ENCODE data around the gene AOPEP. TPM values are rescaled to one million over a fixed set of nuclear protein-coding genes. Genes with fewer than 3 reads are reported as not detected.
A peak's percentile ranks its signal among the peaks of the same experiment; 100 is the strongest.

The AOPEP gene
- total RNA-seq, 4 donors from 2014 or later: 305 to 458 (median 419) TPM

GRCh38 chr9:95063300-95063699, 336.8 kb downstream of the AOPEP start:
- H3K4me1 ChIP-seq: peaks cover 100% of the 10 kb centered on the region in 4 donors
- peak overlapping the region in 1 of 4 donors; percentile 13 for H3K4me3 ChIP-seq
- no peaks in the 10 kb centered on the region for H3K27me3 ChIP-seq
- peak overlapping the region; percentile 81 to 95 (median 86) for H3K27ac ChIP-seq (replicated peaks in 1 of 4)
- H3K9me3 ChIP-seq: no peaks in the 10 kb centered on the region
- intact Hi-C loops (cut with DNase I): no loop called here
- TF ChIP-seq CTCF (IDR thresholded peaks at IDR 0.05): no peak
- TF ChIP-seq EP300 (IDR thresholded peaks at IDR 0.05): no peak
- no peak for TF ChIP-seq POLR2AphosphoS5 (IDR thresholded peaks at IDR 0.05)
- TF ChIP-seq POLR2A (IDR thresholded peaks at IDR 0.05; ENCODE audit: low read depth): no peak
- WGBS: 83% methylated on average over 10 of the region's 10 CpGs
- peaks cover 14 to 74% (median 37%) of the 10 kb centered on the region in 4 donors for H3K36me3 ChIP-seq
- peak; percentile 91 for DNase-seq (ENCODE audit: extremely low spot score)

- Histone ChIP-seq H3K9me3 (no peaks in the 10 kb centered on the region), H3K27ac (replicated peaks in 1 of 4) (peak overlapping the region; percentile 81 to 95 (median 86)), H3K4me1 (peaks cover 98 to 100% (median 100%) of the 10 kb centered on the region in 4 donors), H3K4me3 (peak overlapping the region in 1 of 4 donors; percentile 6), H3K36me3 (peaks cover 14 to 82% (median 42%) of the 10 kb centered on the region in 4 donors), H3K27me3 (no peaks in the 10 kb centered on the region)
- TF ChIP-seq CTCF (IDR thresholded peaks at IDR 0.05) (no peak), POLR2AphosphoS5 (IDR thresholded peaks at IDR 0.05) (peak; percentile 43 to 64)
- 36% methylated on average over 11 of the region's 11 CpGs for WGBS
- intact Hi-C loops (cut with DNase I): loop anchor here (5.0 kb wide), 1 partner anchor 38 kb away; no protein-coding TSS in a partner anchor
- no peak for DNase-seq (ENCODE audit: extremely low spot score)
Observed at GRCh38 chr9:95065224-95065623, 338.7 kb downstream of the AOPEP start.

- no peak for TF ChIP-seq POLR2A (IDR thresholded peaks at IDR 0.05; ENCODE audit: low read depth)
- peak in 1 of 2 donors; percentile 2 for TF ChIP-seq POLR2AphosphoS5 (IDR thresholded peaks at IDR 0.05)
- TF ChIP-seq CTCF (IDR thresholded peaks at IDR 0.05): no peak
- no peak for TF ChIP-seq EP300 (IDR thresholded peaks at IDR 0.05)
- Histone ChIP-seq H3K9me3 (no peaks in the 10 kb centered on the region), H3K27me3 (no peaks in the 10 kb centered on the region), H3K4me1 (peaks cover 98 to 100% (median 100%) of the 10 kb centered on the region in 4 donors), H3K4me3 (no peak overlapping the region), H3K36me3 (peaks cover 12 to 80% (median 37%) of the 10 kb centered on the region in 4 donors), H3K27ac (replicated peaks in 1 of 4) (peak overlapping the region; percentile 81 to 95 (median 86))
- intact Hi-C loops (cut with DNase I): loop anchor here (5.0 kb wide), 1 partner anchor 40 kb away; no protein-coding TSS in a partner anchor
- no peak for DNase-seq (ENCODE audit: extremely low spot score)
- WGBS: 48% methylated on average over 6 of the region's 6 CpGs
Observed at GRCh38 chr9:95067057-95067456, 340.6 kb downstream of the AOPEP start.

- no peak overlapping the region for H3K4me3 ChIP-seq
- peaks cover 9 to 73% (median 33%) of the 10 kb centered on the region in 4 donors for H3K36me3 ChIP-seq
- no peak for DNase-seq (ENCODE audit: extremely low spot score)
- no peaks in the 10 kb centered on the region for H3K27me3 ChIP-seq
- H3K27ac ChIP-seq (replicated peaks in 1 of 4): peak overlapping the region; percentile 81 to 95 (median 86)
- H3K9me3 ChIP-seq: no peaks in the 10 kb centered on the region
- peaks cover 98 to 100% (median 100%) of the 10 kb centered on the region in 4 donors for H3K4me1 ChIP-seq
- intact Hi-C loops (cut with DNase I): loop anchor here (5.0 kb wide), 1 partner anchor 41 kb away; no protein-coding TSS in a partner anchor
- peak in 1 of 2 donors; percentile 11 for TF ChIP-seq POLR2AphosphoS5 (IDR thresholded peaks at IDR 0.05)
- no peak for TF ChIP-seq EP300 (IDR thresholded peaks at IDR 0.05)
- 45% methylated on average over 2 of the region's 2 CpGs for WGBS
Observed at GRCh38 chr9:95067897-95068296, 341.4 kb downstream of the AOPEP start.

- Histone ChIP-seq H3K9me3 (no peaks in the 10 kb centered on the region), H3K4me3 (no peak overlapping the region), H3K27ac (replicated peaks in 1 of 4) (peak overlapping the region; percentile 54 to 95 (median 86)), H3K36me3 (peaks cover 0 to 48% (median 24%) of the 10 kb centered on the region in 4 donors), H3K4me1 (peaks cover 87 to 100% (median 99%) of the 10 kb centered on the region in 4 donors), H3K27me3 (no peaks in the 10 kb centered on the region)
- no peak for DNase-seq (ENCODE audit: extremely low spot score)
- intact Hi-C loops (cut with DNase I): no loop called here
- 53% methylated on average over 8 of the region's 8 CpGs for WGBS
- no peak for TF ChIP-seq CTCF (IDR thresholded peaks at IDR 0.05)
- TF ChIP-seq POLR2A (IDR thresholded peaks at IDR 0.05; ENCODE audit: low read depth): no peak
- no peak for TF ChIP-seq EP300 (IDR thresholded peaks at IDR 0.05)
- TF ChIP-seq POLR2AphosphoS5 (IDR thresholded peaks at IDR 0.05): no peak
Observed at GRCh38 chr9:95070549-95071021, 344.1 kb downstream of the AOPEP start.

All from esophagus muscularis mucosa (tissue), 4 donors.